Activated naive CD8-positive, alpha-beta T cell treated with anti-CD3 and anti-CD28 coated beads for 36 hours (primary cell): Measurements from ENCODE around the gene GRAP2. TPM values are rescaled to one million over a fixed set of nuclear protein-coding genes. Genes with fewer than 3 reads are reported as not detected.

Source experiments
- DNase-seq: peaks from one replicate; pipeline ENCODE4 v3.0.0; 2021
- H3K27ac Mint-ChIP-seq: one replicate; pipeline ENCODE4 v1.8.0; 2022; ENCODE audit warnings: mild to moderate bottlenecking, moderate library complexity, mixed read lengths
- H3K27me3 Mint-ChIP-seq: one replicate; pipeline ENCODE4 v1.8.0; 2022; ENCODE audit warnings: mild to moderate bottlenecking, mixed read lengths
- H3K36me3 Mint-ChIP-seq: one replicate; pipeline ENCODE4 v1.8.0; 2021; ENCODE audit warnings: mild to moderate bottlenecking, mixed read lengths
- H3K4me1 Mint-ChIP-seq: one replicate; pipeline ENCODE4 v1.8.0; 2021; ENCODE audit warnings: mixed read lengths
- H3K4me3 Mint-ChIP-seq: one replicate; pipeline ENCODE4 v1.8.0; 2022; ENCODE audit warnings: mild to moderate bottlenecking, moderate library complexity, mixed read lengths
- H3K9me3 Mint-ChIP-seq: one replicate; pipeline ENCODE4 v1.8.0; 2022; ENCODE audit warnings: mixed read lengths
- total RNA-seq, 2 experiments: library from RNA; stranded (reverse); gene quantifications; one replicate each; pipeline ENCODE4 v1.2.3, GENCODE V29; 2021

Gene GRAP2
- total RNA-seq, 2 experiments from 2014 or later = 65.2 to 65.5 TPM

- DNase-seq = no peak
- Mint-ChIP-seq H3K27ac (no peak overlapping the region), H3K4me3 (no peak overlapping the region), H3K27me3 (peaks cover 11% of the 10 kb centered on the region), H3K9me3 (no peaks in the 10 kb centered on the region), H3K36me3 (no peaks in the 10 kb centered on the region), H3K4me1 (peaks cover 18% of the 10 kb centered on the region)
These were observed 107.2 kb downstream of the GRAP2 start for GRCh38 chr22:40007853-40008710.

GRCh38 chr22:40008726-40009291 is 107.9 kb downstream of the GRAP2 start:
- H3K4me1 Mint-ChIP-seq = peaks cover 18% of the 10 kb centered on the region
- no peaks in the 10 kb centered on the region for H3K36me3 Mint-ChIP-seq
- H3K4me3 Mint-ChIP-seq = no peak overlapping the region
- no peaks in the 10 kb centered on the region for H3K9me3 Mint-ChIP-seq
- no peak for DNase-seq
- peaks cover 11% of the 10 kb centered on the region for H3K27me3 Mint-ChIP-seq
- H3K27ac Mint-ChIP-seq = no peak overlapping the region

GRCh38 chr22:40009292-40009774 is 108.4 kb downstream of the GRAP2 start:
- Mint-ChIP-seq H3K4me3 (peak overlapping the region; percentile 67), H3K9me3 (no peaks in the 10 kb centered on the region), H3K27me3 (peaks cover 11% of the 10 kb centered on the region), H3K4me1 (peaks cover 18% of the 10 kb centered on the region), H3K36me3 (no peaks in the 10 kb centered on the region), H3K27ac (peak overlapping the region; percentile 70)
- no peak for DNase-seq

- Mint-ChIP-seq H3K27ac (peak overlapping the region; percentile 70), H3K36me3 (no peaks in the 10 kb centered on the region), H3K4me1 (peaks cover 18% of the 10 kb centered on the region), H3K27me3 (peaks cover 11% of the 10 kb centered on the region), H3K9me3 (no peaks in the 10 kb centered on the region), H3K4me3 (peak overlapping the region; percentile 67)
- DNase-seq = peak; percentile 39
These were observed 109.2 kb downstream of the GRAP2 start for GRCh38 chr22:40009951-40010671.

- no peaks in the 10 kb centered on the region for H3K36me3 Mint-ChIP-seq
- H3K9me3 Mint-ChIP-seq = no peaks in the 10 kb centered on the region
- peaks cover 18% of the 10 kb centered on the region for H3K4me1 Mint-ChIP-seq
- H3K27ac Mint-ChIP-seq = no peak overlapping the region
- H3K4me3 Mint-ChIP-seq = no peak overlapping the region
- DNase-seq = no peak
- H3K27me3 Mint-ChIP-seq = peaks cover 11% of the 10 kb centered on the region
These were observed 109.9 kb downstream of the GRAP2 start for GRCh38 chr22:40010746-40011145.

GRCh38 chr22:40014667-40015248 is 113.9 kb downstream of the GRAP2 start:
- no peak for DNase-seq
- Mint-ChIP-seq H3K27ac (no peak overlapping the region), H3K9me3 (no peaks in the 10 kb centered on the region), H3K4me3 (no peak overlapping the region), H3K27me3 (peaks cover under 1% of the 10 kb centered on the region), H3K4me1 (peaks cover 6% of the 10 kb centered on the region), H3K36me3 (no peaks in the 10 kb centered on the region)

GRCh38 chr22:40015358-40015976 is 114.6 kb downstream of the GRAP2 start:
- Mint-ChIP-seq H3K4me3 (no peak overlapping the region), H3K27ac (no peak overlapping the region), H3K4me1 (no peaks in the 10 kb centered on the region), H3K27me3 (no peaks in the 10 kb centered on the region), H3K9me3 (no peaks in the 10 kb centered on the region), H3K36me3 (no peaks in the 10 kb centered on the region)
- DNase-seq = no peak

GRCh38 chr22:40018051-40018450 is 117.2 kb downstream of the GRAP2 start:
- no peaks in the 10 kb centered on the region for H3K9me3 Mint-ChIP-seq
- no peaks in the 10 kb centered on the region for H3K36me3 Mint-ChIP-seq
- H3K27ac Mint-ChIP-seq = no peak overlapping the region
- H3K27me3 Mint-ChIP-seq = no peaks in the 10 kb centered on the region
- peaks cover 3% of the 10 kb centered on the region for H3K4me1 Mint-ChIP-seq
- H3K4me3 Mint-ChIP-seq = no peak overlapping the region
- DNase-seq = no peak

GRCh38 chr22:40019100-40019499 is 118.2 kb downstream of the GRAP2 start:
- Mint-ChIP-seq H3K27ac (no peak overlapping the region), H3K4me1 (peaks cover 3% of the 10 kb centered on the region), H3K36me3 (no peaks in the 10 kb centered on the region), H3K4me3 (no peak overlapping the region), H3K27me3 (no peaks in the 10 kb centered on the region), H3K9me3 (no peaks in the 10 kb centered on the region)
- DNase-seq = no peak

GRCh38 chr22:40020956-40021355 is 120.1 kb downstream of the GRAP2 start:
- no peaks in the 10 kb centered on the region for H3K9me3 Mint-ChIP-seq
- no peak overlapping the region for H3K4me3 Mint-ChIP-seq
- H3K4me1 Mint-ChIP-seq = peaks cover 8% of the 10 kb centered on the region
- H3K27me3 Mint-ChIP-seq = no peaks in the 10 kb centered on the region
- H3K36me3 Mint-ChIP-seq = no peaks in the 10 kb centered on the region
- DNase-seq = no peak
- no peak overlapping the region for H3K27ac Mint-ChIP-seq

- no peak overlapping the region for H3K4me3 Mint-ChIP-seq
- H3K27me3 Mint-ChIP-seq = no peaks in the 10 kb centered on the region
- H3K27ac Mint-ChIP-seq = no peak overlapping the region
These were observed 120.6 kb downstream of the GRAP2 start for GRCh38 chr22:40021401-40022000.

GRCh38 chr22:40022536-40023240 is 121.8 kb downstream of the GRAP2 start:
- Mint-ChIP-seq H3K9me3 (no peaks in the 10 kb centered on the region), H3K27me3 (no peaks in the 10 kb centered on the region), H3K4me3 (no peak overlapping the region), H3K27ac (no peak overlapping the region), H3K4me1 (peaks cover 8% of the 10 kb centered on the region), H3K36me3 (no peaks in the 10 kb centered on the region)
- DNase-seq = no peak

More at GRCh38 chr22:40021401-40022000, 120.6 kb downstream of the GRAP2 start:
- H3K4me1 Mint-ChIP-seq = peaks cover 8% of the 10 kb centered on the region
- H3K36me3 Mint-ChIP-seq = no peaks in the 10 kb centered on the region
- no peak for DNase-seq
- H3K9me3 Mint-ChIP-seq = no peaks in the 10 kb centered on the region
